ENCODE measurements around the gene CKB. TPM values are rescaled to one million over a fixed set of nuclear protein-coding genes. Genes with fewer than 3 reads are reported as not detected.

The CKB gene
- total and polyA plus RNA-seq, 4 donors = 9.0 to 32.9 (median 20.4) TPM

GRCh38 chr14:103503296-103503695 lies 19.3 kb downstream of the CKB start:
- TF ChIP-seq, protein P1, sequence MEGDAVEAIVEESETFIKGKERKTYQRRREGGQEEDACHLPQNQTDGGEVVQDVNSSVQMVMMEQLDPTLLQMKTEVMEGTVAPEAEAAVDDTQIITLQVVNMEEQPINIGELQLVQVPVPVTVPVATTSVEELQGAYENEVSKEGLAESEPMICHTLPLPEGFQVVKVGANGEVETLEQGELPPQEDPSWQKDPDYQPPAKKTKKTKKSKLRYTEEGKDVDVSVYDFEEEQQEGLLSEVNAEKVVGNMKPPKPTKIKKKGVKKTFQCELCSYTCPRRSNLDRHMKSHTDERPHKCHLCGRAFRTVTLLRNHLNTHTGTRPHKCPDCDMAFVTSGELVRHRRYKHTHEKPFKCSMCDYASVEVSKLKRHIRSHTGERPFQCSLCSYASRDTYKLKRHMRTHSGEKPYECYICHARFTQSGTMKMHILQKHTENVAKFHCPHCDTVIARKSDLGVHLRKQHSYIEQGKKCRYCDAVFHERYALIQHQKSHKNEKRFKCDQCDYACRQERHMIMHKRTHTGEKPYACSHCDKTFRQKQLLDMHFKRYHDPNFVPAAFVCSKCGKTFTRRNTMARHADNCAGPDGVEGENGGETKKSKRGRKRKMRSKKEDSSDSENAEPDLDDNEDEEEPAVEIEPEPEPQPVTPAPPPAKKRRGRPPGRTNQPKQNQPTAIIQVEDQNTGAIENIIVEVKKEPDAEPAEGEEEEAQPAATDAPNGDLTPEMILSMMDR (IDR thresholded peaks at IDR 0.05; ENCODE audit: low read depth, low read length, missing input control) = no peak
- TF ChIP-seq, protein P2, sequence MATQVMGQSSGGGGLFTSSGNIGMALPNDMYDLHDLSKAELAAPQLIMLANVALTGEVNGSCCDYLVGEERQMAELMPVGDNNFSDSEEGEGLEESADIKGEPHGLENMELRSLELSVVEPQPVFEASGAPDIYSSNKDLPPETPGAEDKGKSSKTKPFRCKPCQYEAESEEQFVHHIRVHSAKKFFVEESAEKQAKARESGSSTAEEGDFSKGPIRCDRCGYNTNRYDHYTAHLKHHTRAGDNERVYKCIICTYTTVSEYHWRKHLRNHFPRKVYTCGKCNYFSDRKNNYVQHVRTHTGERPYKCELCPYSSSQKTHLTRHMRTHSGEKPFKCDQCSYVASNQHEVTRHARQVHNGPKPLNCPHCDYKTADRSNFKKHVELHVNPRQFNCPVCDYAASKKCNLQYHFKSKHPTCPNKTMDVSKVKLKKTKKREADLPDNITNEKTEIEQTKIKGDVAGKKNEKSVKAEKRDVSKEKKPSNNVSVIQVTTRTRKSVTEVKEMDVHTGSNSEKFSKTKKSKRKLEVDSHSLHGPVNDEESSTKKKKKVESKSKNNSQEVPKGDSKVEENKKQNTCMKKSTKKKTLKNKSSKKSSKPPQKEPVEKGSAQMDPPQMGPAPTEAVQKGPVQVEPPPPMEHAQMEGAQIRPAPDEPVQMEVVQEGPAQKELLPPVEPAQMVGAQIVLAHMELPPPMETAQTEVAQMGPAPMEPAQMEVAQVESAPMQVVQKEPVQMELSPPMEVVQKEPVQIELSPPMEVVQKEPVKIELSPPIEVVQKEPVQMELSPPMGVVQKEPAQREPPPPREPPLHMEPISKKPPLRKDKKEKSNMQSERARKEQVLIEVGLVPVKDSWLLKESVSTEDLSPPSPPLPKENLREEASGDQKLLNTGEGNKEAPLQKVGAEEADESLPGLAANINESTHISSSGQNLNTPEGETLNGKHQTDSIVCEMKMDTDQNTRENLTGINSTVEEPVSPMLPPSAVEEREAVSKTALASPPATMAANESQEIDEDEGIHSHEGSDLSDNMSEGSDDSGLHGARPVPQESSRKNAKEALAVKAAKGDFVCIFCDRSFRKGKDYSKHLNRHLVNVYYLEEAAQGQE (IDR thresholded peaks at IDR 0.05) = no peak
- no peak for TF ChIP-seq ZBTB33 (IDR thresholded peaks at IDR 0.05)
- TF ChIP-seq NR2F2 (IDR thresholded peaks at IDR 0.05) = no peak
- Histone ChIP-seq H3K4me3 (ENCODE audit: low read depth in 1 of 3, low read length in 3 of 3) (no peak overlapping the region), H3K9me3 (ENCODE audit: control insufficient read depth in 4 of 4, low read length in 3 of 4) (no peaks in the 10 kb centered on the region), H3K27ac (ENCODE audit: low read depth in 1 of 2, low read length in 2 of 2) (no peak overlapping the region), H3K27me3 (ENCODE audit: control insufficient read depth in 4 of 4, insufficient read depth in 4 of 4, low read length in 3 of 4) (no peaks in the 10 kb centered on the region), H3K4me1 (ENCODE audit: control insufficient read depth in 4 of 4, insufficient read depth in 4 of 4, low read length in 3 of 4) (peaks cover 0 to 2% (median 2%) of the 10 kb centered on the region in 4 donors), H3K36me3 (ENCODE audit: control insufficient read depth in 4 of 4, insufficient read depth in 3 of 4, low read depth in 1 of 4, low read length in 3 of 4) (peaks cover 9 to 50% (median 31%) of the 10 kb centered on the region in 4 donors), H3K9ac (ENCODE audit: low read depth in 1 of 2, low read length in 2 of 2) (no peak overlapping the region)
- no peak for DNase-seq (ENCODE audit: low spot score)
- 96% methylated on average over 12 of the region's 12 CpGs for WGBS

DNA sequence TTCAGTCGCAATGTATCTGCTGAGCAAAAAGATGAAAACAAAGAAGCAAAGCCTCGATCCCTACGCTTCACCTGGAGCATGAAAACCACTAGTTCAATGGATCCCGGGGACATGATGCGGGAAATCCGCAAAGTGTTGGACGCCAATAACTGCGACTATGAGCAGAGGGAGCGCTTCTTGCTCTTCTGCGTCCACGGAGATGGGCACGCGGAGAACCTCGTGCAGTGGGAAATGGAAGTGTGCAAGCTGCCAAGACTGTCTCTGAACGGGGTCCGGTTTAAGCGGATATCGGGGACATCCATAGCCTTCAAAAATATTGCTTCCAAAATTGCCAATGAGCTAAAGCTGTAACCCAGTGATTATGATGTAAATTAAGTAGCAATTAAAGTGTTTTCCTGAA lies 19.8 kb downstream of the CKB start:
- 96% methylated on average over 18 of the region's 18 CpGs for WGBS
- Histone ChIP-seq H3K36me3 (ENCODE audit: control insufficient read depth in 4 of 4, insufficient read depth in 3 of 4, low read depth in 1 of 4, low read length in 3 of 4) (peaks cover 9 to 49% (median 31%) of the 10 kb centered on the region in 4 donors), H3K27ac (ENCODE audit: low read depth in 1 of 2, low read length in 2 of 2) (no peak overlapping the region), H3K27me3 (ENCODE audit: control insufficient read depth in 4 of 4, insufficient read depth in 4 of 4, low read length in 3 of 4) (no peaks in the 10 kb centered on the region), H3K9ac (ENCODE audit: low read depth in 1 of 2, low read length in 2 of 2) (no peak overlapping the region), H3K9me3 (ENCODE audit: control insufficient read depth in 4 of 4, low read length in 3 of 4) (no peaks in the 10 kb centered on the region), H3K4me1 (ENCODE audit: control insufficient read depth in 4 of 4, insufficient read depth in 4 of 4, low read length in 3 of 4) (peaks cover 0 to 2% (median 2%) of the 10 kb centered on the region in 4 donors), H3K4me3 (ENCODE audit: low read depth in 1 of 3, low read length in 3 of 3) (no peak overlapping the region)
- DNase-seq (ENCODE audit: low spot score) = no peak
- TF ChIP-seq, protein P3, sequence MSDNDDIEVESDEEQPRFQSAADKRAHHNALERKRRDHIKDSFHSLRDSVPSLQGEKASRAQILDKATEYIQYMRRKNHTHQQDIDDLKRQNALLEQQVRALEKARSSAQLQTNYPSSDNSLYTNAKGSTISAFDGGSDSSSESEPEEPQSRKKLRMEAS (IDR thresholded peaks at IDR 0.05) = no peak
- TF ChIP-seq, protein P2 (IDR thresholded peaks at IDR 0.05) = no peak
- TF ChIP-seq, protein P4, sequence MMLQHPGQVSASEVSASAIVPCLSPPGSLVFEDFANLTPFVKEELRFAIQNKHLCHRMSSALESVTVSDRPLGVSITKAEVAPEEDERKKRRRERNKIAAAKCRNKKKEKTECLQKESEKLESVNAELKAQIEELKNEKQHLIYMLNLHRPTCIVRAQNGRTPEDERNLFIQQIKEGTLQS (IDR thresholded peaks at IDR 0.05) = no peak
- TF ChIP-seq TAF1 (conservative IDR thresholded peaks at IDR 0.05) (no peak), HNF4A (conservative IDR thresholded peaks at IDR 0.05) (no peak), ZBTB33 (IDR thresholded peaks at IDR 0.05) (no peak), JUND (IDR thresholded peaks at IDR 0.05) (no peak)

Data from liver (tissue), 9 donors.